Thyroid gland (tissue), 4 donors: ENCODE measurements around the gene GAPDHS. TPM values are rescaled to one million over a fixed set of nuclear protein-coding genes. Genes with fewer than 3 reads are reported as not detected.

Experiments used
- DNase-seq, 2 donors: peaks; one replicate each; pipeline ENCODE4 v3.0.0-alpha.2; 2019
- H3K27ac ChIP-seq, 3 donors: fragments of 200-600 bp; sonication (generic); 1 replicate in 2 of 3; 2 replicates in 1 of 3; pipeline ENCODE4 v1.5.1; 2016 to 2019; ENCODE audit warnings: mild to moderate bottlenecking in 1 of 3, moderate library complexity in 1 of 3
- H3K27me3 ChIP-seq: fragments of 200-600 bp; sonication (generic); one replicate; pipeline ENCODE4 v1.5.1; 2019
- H3K36me3 ChIP-seq, 2 donors: fragments of 200-600 bp; sonication (generic); one replicate each; pipeline ENCODE4 v1.5.1; 2016 to 2019
- H3K4me1 ChIP-seq, 2 donors: fragments of 200-600 bp; sonication (generic); one replicate each; pipeline ENCODE4 v1.5.1; 2017 to 2019
- H3K4me3 ChIP-seq, 3 donors: fragments of 200-600 bp; sonication (generic); replicated peaks in 1 of 3; 1 replicate in 2 of 3; 2 replicates in 1 of 3; pipeline ENCODE4 v1.5.1; 2016; ENCODE audit warnings: mild to moderate bottlenecking in 1 of 3
- H3K9me3 ChIP-seq: fragments of 200-600 bp; sonication (generic); one replicate; pipeline ENCODE4 v1.5.1; 2017
- CTCF ChIP-seq, 6 experiments: fragments of 200-600 bp in 3 of 6; fragments of 450-650 bp in 3 of 6; sonication (generic) in 3 of 6; IDR thresholded peaks; one replicate each; pipeline ENCODE4 v1.5.1; 2016 to 2019; ENCODE audit warnings: antibody characterized with exemption in 6 of 6, mild to moderate bottlenecking in 2 of 6, inconsistent platforms in 1 of 6, moderate library complexity in 1 of 6
- POLR2A ChIP-seq, 2 donors: fragments of 450-650 bp; IDR thresholded peaks; one replicate each; pipeline ENCODE4 v1.6.1; 2017; ENCODE audit warnings: antibody characterized with exemption in 2 of 2, mild to moderate bottlenecking in 2 of 2, moderate library complexity in 1 of 2
- WGBS, 2 donors: methylation state at CpG; one replicate each; pipeline ENCODE4 v1.1.5; 2017; 5-methylcytosine and 5-hydroxymethylcytosine counted together
- intact Hi-C: fragments of 100-400 bp; cut with DNase I; formaldehyde crosslinking; loops from one replicate; pipeline ENCODE4 v1.15.1; 2023
- total RNA-seq, 4 donors: library from RNA; depleted of rRNA; stranded (reverse); fragments of >200 nt; gene quantifications; one replicate each; pipeline ENCODE4 v1.2.3, GENCODE V29; 2016

The GAPDHS gene
- total RNA-seq, 4 donors from 2014 or later: 1.6 TPM; not detected in 3

- Histone ChIP-seq H3K4me3 (no peak overlapping the region), H3K36me3 (no peaks in the 10 kb centered on the region), H3K27me3 (no peaks in the 10 kb centered on the region), H3K4me1 (no peaks in the 10 kb centered on the region), H3K27ac (no peak overlapping the region), H3K9me3 (no peaks in the 10 kb centered on the region)
- no peak for TF ChIP-seq POLR2A (IDR thresholded peaks at IDR 0.05)
- TF ChIP-seq CTCF (IDR thresholded peaks at IDR 0.05): no peak
- WGBS, 2 donors: 56 to 64% methylated on average over 3 to 5 of the region's 5 CpGs
- DNase-seq: no peak
- intact Hi-C loops: no loop called here
Measured at GRCh38 chr19:35569281-35569781, 36.1 kb downstream of the GAPDHS start.

- TF ChIP-seq CTCF (IDR thresholded peaks at IDR 0.05) (no peak), POLR2A (IDR thresholded peaks at IDR 0.05) (no peak)
- Histone ChIP-seq H3K27me3 (no peaks in the 10 kb centered on the region), H3K4me1 (no peaks in the 10 kb centered on the region), H3K36me3 (no peaks in the 10 kb centered on the region), H3K9me3 (no peaks in the 10 kb centered on the region), H3K4me3 (no peak overlapping the region), H3K27ac (no peak overlapping the region)
- 96 to 100% methylated on average over 1 of the region's 1 CpG for WGBS, 2 donors
- DNase-seq: no peak
- intact Hi-C loops: no loop called here
Measured at GRCh38 chr19:35571406-35571965, 38.2 kb downstream of the GAPDHS start.

GRCh38 chr19:35577918-35578317, 44.7 kb downstream of the GAPDHS start:
- H3K4me1 ChIP-seq: no peaks in the 10 kb centered on the region
- no peaks in the 10 kb centered on the region for H3K36me3 ChIP-seq
- no peak for TF ChIP-seq CTCF (IDR thresholded peaks at IDR 0.05)
- no peak for TF ChIP-seq POLR2A (IDR thresholded peaks at IDR 0.05)
- H3K27ac ChIP-seq: no peak overlapping the region
- H3K9me3 ChIP-seq: no peaks in the 10 kb centered on the region
- intact Hi-C loops: no loop called here
- DNase-seq: no peak
- 35 to 69% methylated on average over 1 of the region's 1 CpG for WGBS, 2 donors
- no peaks in the 10 kb centered on the region for H3K27me3 ChIP-seq
- H3K4me3 ChIP-seq: no peak overlapping the region

- intact Hi-C loops: no loop called here
- WGBS, 2 donors: 76 to 82% methylated on average over 7 of the region's 7 CpGs
- H3K36me3 ChIP-seq: no peaks in the 10 kb centered on the region
- DNase-seq: no peak
- no peaks in the 10 kb centered on the region for H3K9me3 ChIP-seq
- no peaks in the 10 kb centered on the region for H3K27me3 ChIP-seq
- no peak overlapping the region for H3K27ac ChIP-seq
- no peaks in the 10 kb centered on the region for H3K4me1 ChIP-seq
- H3K4me3 ChIP-seq: no peak overlapping the region
- TF ChIP-seq POLR2A (IDR thresholded peaks at IDR 0.05): no peak
- TF ChIP-seq CTCF (IDR thresholded peaks at IDR 0.05): no peak
Measured at GRCh38 chr19:35578707-35579106, 45.5 kb downstream of the GAPDHS start.

- no peak overlapping the region for H3K4me3 ChIP-seq
- DNase-seq: no peak
- H3K9me3 ChIP-seq: no peaks in the 10 kb centered on the region
- WGBS, 2 donors: 67 to 86% methylated on average over 1 of the region's 1 CpG
- no peak overlapping the region for H3K27ac ChIP-seq
- no peaks in the 10 kb centered on the region for H3K27me3 ChIP-seq
- intact Hi-C loops: no loop called here
- TF ChIP-seq CTCF (IDR thresholded peaks at IDR 0.05) (no peak), POLR2A (IDR thresholded peaks at IDR 0.05) (no peak)
- H3K4me1 ChIP-seq: peaks cover 2 to 12% of the 10 kb centered on the region in 2 donors
- H3K36me3 ChIP-seq: no peaks in the 10 kb centered on the region
Measured at GRCh38 chr19:35582760-35583159, 49.5 kb downstream of the GAPDHS start.
